Caco-2 (cell line): Measurements from ENCODE around the gene PBX1. TPM values are rescaled to one million over a fixed set of nuclear protein-coding genes. Genes with fewer than 3 reads are reported as not detected.

Experiments used
- BruUV-seq: library from RNA; stranded (reverse); fragments of 400-500 nt; replicated peaks from 2 replicates; lab custom pipeline; 2021; lab: Mats Ljungman, UMichigan
- CTCF ChIA-PET: fragments of 300-600 bp; sonication (Branson Sonifier 250); formaldehyde crosslinking; loops from one replicate; lab custom pipeline; 2022; ENCODE audit warnings: antibody characterized with exemption; lab: Charles Lee
- POLR2A ChIA-PET: fragments of 300-600 bp; sonication (Branson Sonifier 250); formaldehyde crosslinking; loops from one replicate; lab custom pipeline; 2022; ENCODE audit warnings: antibody characterized with exemption; lab: Charles Lee
- DNase-seq, 2 experiments: peaks; one replicate each; pipeline versions ENCODE4 v3.0.0 to v3.0.0-alpha.2; 2020 to 2022
- H3K27me3 ChIP-seq: replicated peaks from 2 replicates; pipeline ENCODE4 v1.6.0; 2011; ENCODE audit warnings: low read length; ENCODE audit not compliant: control insufficient read depth, insufficient read depth
- H3K36me3 ChIP-seq: 2 replicates; pipeline ENCODE4 v1.5.1; 2011; ENCODE audit warnings: low read length; ENCODE audit not compliant: control insufficient read depth, insufficient read depth
- H3K4me1 ChIP-seq: fragments of 250-450 bp; sonication (Bioruptor Pico); 2 replicates; pipeline ENCODE4 v1.5.1; 2020; ENCODE audit warnings: mild to moderate bottlenecking
- H3K4me3 ChIP-seq: 2 replicates; pipeline ENCODE4 v1.5.1; 2011; ENCODE audit warnings: low read depth, mild to moderate bottlenecking, control low read depth, low read length
- H3K9me3 ChIP-seq: fragments of 250-450 bp; sonication (Bioruptor Pico); 2 replicates; pipeline ENCODE4 v1.5.1; 2020; ENCODE audit warnings: mild to moderate bottlenecking, moderate library complexity
- H3K27ac Mint-ChIP-seq: one replicate; pipeline ENCODE4 v1.8.0; 2022; ENCODE audit warnings: mixed read lengths; ENCODE audit not compliant: unreplicated experiment
- H3K27me3 Mint-ChIP-seq: one replicate; pipeline ENCODE4 v1.8.0; 2022; ENCODE audit warnings: mixed read lengths; ENCODE audit not compliant: insufficient read depth, unreplicated experiment
- H3K36me3 Mint-ChIP-seq: one replicate; pipeline ENCODE4 v1.8.0; 2022; ENCODE audit warnings: mild to moderate bottlenecking, mixed read lengths; ENCODE audit not compliant: insufficient read depth, unreplicated experiment
- H3K4me1 Mint-ChIP-seq: one replicate; pipeline ENCODE4 v1.8.0; 2022; ENCODE audit warnings: low read depth, mixed read lengths; ENCODE audit not compliant: unreplicated experiment
- H3K4me3 Mint-ChIP-seq: one replicate; pipeline ENCODE4 v1.8.0; 2022; ENCODE audit warnings: mild to moderate bottlenecking, moderate library complexity, mixed read lengths; ENCODE audit not compliant: unreplicated experiment
- H3K9me3 Mint-ChIP-seq: one replicate; pipeline ENCODE4 v1.8.0; 2022; ENCODE audit warnings: mixed read lengths; ENCODE audit not compliant: unreplicated experiment
- CTCF ChIP-seq, 2 experiments: fragments of 200-600 bp in 1 of 2; IDR thresholded peaks; 1 replicate in 1 of 2; 2 replicates in 1 of 2; pipeline versions ENCODE4 v1.5.1 to v1.8.0; 2011 to 2022; ENCODE audit warnings: antibody characterized with exemption in 1 of 2, control low read depth in 1 of 2, inconsistent platforms in 1 of 2, low read depth in 1 of 2, low read length in 1 of 2, mild to moderate bottlenecking in 1 of 2, moderate library complexity in 1 of 2; ENCODE audit not compliant: insufficient read depth in 1 of 2, severe bottlenecking in 1 of 2, unreplicated experiment in 1 of 2
- intact Hi-C: fragments of 100-400 bp; cut with micrococcal nuclease; formaldehyde crosslinking; loops from one replicate; pipeline ENCODE4 v1.10.0; 2022; ENCODE audit not compliant: unreplicated experiment
- total RNA-seq: library from RNA; stranded (reverse); gene quantifications from 2 replicates; pipeline ENCODE4 v1.2.3, GENCODE V29; 2022

Gene PBX1
- total RNA-seq, 1 experiment from 2014 or later: 103 TPM

- H3K4me1 ChIP-seq: peaks cover 9% of the 10 kb centered on the region; the same call in 1 of the 2 replicates
- Mint-ChIP-seq H3K27me3 (no peaks in the 10 kb centered on the region), H3K4me3 (no peak overlapping the region), H3K36me3 (peaks cover 7% of the 10 kb centered on the region), H3K4me1 (peaks cover 32% of the 10 kb centered on the region), H3K9me3 (no peaks in the 10 kb centered on the region), H3K27ac (no peak overlapping the region)
- H3K36me3 ChIP-seq: no peaks in the 10 kb centered on the region
- TF ChIP-seq CTCF (IDR thresholded peaks at IDR 0.05; ENCODE audit: insufficient read depth in 1 of 2, low read depth in 1 of 2, low read length in 1 of 2, severe bottlenecking in 1 of 2, unreplicated experiment in 1 of 2): no peak
- no peak overlapping the region for H3K4me3 ChIP-seq
- peak; percentile 20 to 44 for DNase-seq
- no peaks in the 10 kb centered on the region for H3K27me3 ChIP-seq
- CTCF ChIA-PET: no interaction called here
- intact Hi-C loops: no loop called here
- POLR2A ChIA-PET: no interaction called here
- no peaks in the 10 kb centered on the region for H3K9me3 ChIP-seq
- no TSS peak for BruUV-seq
Observed at GRCh38 chr1:164735315-164736052, 176.5 kb downstream of the PBX1 start.

- H3K36me3 ChIP-seq: no peaks in the 10 kb centered on the region
- no peak overlapping the region for H3K4me3 ChIP-seq
- H3K4me1 Mint-ChIP-seq: peaks cover 32% of the 10 kb centered on the region
- H3K9me3 ChIP-seq: no peaks in the 10 kb centered on the region
- intact Hi-C loops: no loop called here
- ChIA-PET POLR2A (no interaction called here), CTCF (no interaction called here)
- DNase-seq: no peak
- no peak overlapping the region for H3K4me3 Mint-ChIP-seq
- H3K4me1 ChIP-seq: peaks cover 9% of the 10 kb centered on the region; the same call in 1 of the 2 replicates
- no TSS peak for BruUV-seq
- H3K36me3 Mint-ChIP-seq: peaks cover 3% of the 10 kb centered on the region
- no peaks in the 10 kb centered on the region for H3K27me3 ChIP-seq
- H3K27ac Mint-ChIP-seq: no peak overlapping the region
- no peaks in the 10 kb centered on the region for H3K27me3 Mint-ChIP-seq
- no peaks in the 10 kb centered on the region for H3K9me3 Mint-ChIP-seq
- no peak for TF ChIP-seq CTCF (IDR thresholded peaks at IDR 0.05; ENCODE audit: insufficient read depth in 1 of 2, low read depth in 1 of 2, low read length in 1 of 2, severe bottlenecking in 1 of 2, unreplicated experiment in 1 of 2)
Observed at GRCh38 chr1:164736137-164736536, 177.2 kb downstream of the PBX1 start.

GRCh38 chr1:164739189-164739588 lies 180.2 kb downstream of the PBX1 start:
- Mint-ChIP-seq H3K36me3 (no peaks in the 10 kb centered on the region), H3K4me3 (no peak overlapping the region), H3K9me3 (no peaks in the 10 kb centered on the region), H3K4me1 (peaks cover 23% of the 10 kb centered on the region), H3K27ac (no peak overlapping the region), H3K27me3 (no peaks in the 10 kb centered on the region)
- no TSS peak for BruUV-seq
- H3K4me1 ChIP-seq: peaks cover 9% of the 10 kb centered on the region; the same call in 1 of the 2 replicates
- no peak for TF ChIP-seq CTCF (IDR thresholded peaks at IDR 0.05; ENCODE audit: insufficient read depth in 1 of 2, low read depth in 1 of 2, low read length in 1 of 2, severe bottlenecking in 1 of 2, unreplicated experiment in 1 of 2)
- H3K4me3 ChIP-seq: no peak overlapping the region
- no peak for DNase-seq
- ChIA-PET POLR2A (no interaction called here), CTCF (no interaction called here)
- H3K36me3 ChIP-seq: no peaks in the 10 kb centered on the region
- intact Hi-C loops: no loop called here
- H3K27me3 ChIP-seq: no peaks in the 10 kb centered on the region
- no peaks in the 10 kb centered on the region for H3K9me3 ChIP-seq
